SK-N-SH treated with all-trans-retinoic acid at 6 μM for 48 hours (cell line): ENCODE data around the gene KIF21B.

Source experiments
- ATAC-seq: fragments of 200-7000 bp; cut with Tn5 transposase; 3 replicates; pipeline ENCODE4 v1.9.1; 2020; ENCODE audit warnings: mild to moderate bottlenecking, moderate library complexity
- ARNTL ChIP-seq: fragments of 450-650 bp; formaldehyde crosslinking; IDR thresholded peaks from 2 replicates; pipeline ENCODE4 v1.5.0; 2020; ENCODE audit warnings: low read depth, mild to moderate bottlenecking, moderate library complexity, borderline replicate concordance
- BACH2 ChIP-seq: fragments of 250-450 bp; sonication (Bioruptor Pico); IDR thresholded peaks from 2 replicates; pipeline ENCODE4 v1.9.0; 2021; ENCODE audit warnings: mild to moderate bottlenecking, borderline replicate concordance
- CSDC2 ChIP-seq: fragments of 250-450 bp; sonication (Bioruptor Pico); IDR thresholded peaks from 2 replicates; pipeline ENCODE4 v1.5.0; 2020; ENCODE audit warnings: mild to moderate bottlenecking, moderate library complexity
- CSRNP3 ChIP-seq: fragments of 250-450 bp; sonication (Bioruptor Pico); IDR thresholded peaks from 2 replicates; pipeline ENCODE4 v1.5.1; 2021; ENCODE audit warnings: mild to moderate bottlenecking, moderate library complexity
- ESRRG ChIP-seq: fragments of 250-450 bp; sonication (Bioruptor Pico); IDR thresholded peaks from 2 replicates; pipeline ENCODE4 v1.6.1; 2021; ENCODE audit warnings: mild to moderate bottlenecking
- GLIS3 ChIP-seq: fragments of 250-450 bp; sonication (Bioruptor Pico); IDR thresholded peaks from 2 replicates; pipeline ENCODE4 v1.5.0; 2020; ENCODE audit warnings: mild to moderate bottlenecking, moderate library complexity
- OSR1 ChIP-seq: fragments of 250-450 bp; sonication (Bioruptor Pico); IDR thresholded peaks from 2 replicates; pipeline ENCODE4 v1.8.0; 2022; ENCODE audit warnings: moderate library complexity, mild to moderate bottlenecking, inconsistent platforms
- PATZ1 ChIP-seq: fragments of 250-450 bp; sonication (Bioruptor Pico); IDR thresholded peaks from 2 replicates; pipeline ENCODE4 v1.8.0; 2020; ENCODE audit warnings: mild to moderate bottlenecking, moderate library complexity, borderline replicate concordance
- PPARA ChIP-seq: fragments of 250-450 bp; sonication (Bioruptor Pico); IDR thresholded peaks from 2 replicates; pipeline ENCODE4 v1.5.0; 2020; ENCODE audit warnings: mild to moderate bottlenecking, borderline replicate concordance
- RARB ChIP-seq: fragments of 250-450 bp; sonication (Bioruptor Pico); IDR thresholded peaks from 2 replicates; pipeline ENCODE4 v1.8.0; 2021; ENCODE audit warnings: mild to moderate bottlenecking, moderate library complexity
- TCF4 ChIP-seq: fragments of 250-450 bp; sonication (Bioruptor Pico); IDR thresholded peaks from 2 replicates; pipeline ENCODE4 v1.8.0; 2021; ENCODE audit warnings: mild to moderate bottlenecking, moderate library complexity, borderline replicate concordance
- TOX ChIP-seq: fragments of 250-450 bp; sonication (Bioruptor Pico); IDR thresholded peaks from 2 replicates; pipeline ENCODE4 v1.8.0; 2021; ENCODE audit warnings: mild to moderate bottlenecking, moderate library complexity, borderline replicate concordance
- TSHZ2 ChIP-seq: fragments of 250-450 bp; sonication (Bioruptor Pico); IDR thresholded peaks from 2 replicates; pipeline ENCODE4 v1.5.0; 2020; ENCODE audit warnings: mild to moderate bottlenecking, moderate library complexity
- ZC3H10 ChIP-seq: fragments of 250-450 bp; sonication (Bioruptor Pico); IDR thresholded peaks from 2 replicates; pipeline ENCODE4 v1.5.1; 2021; ENCODE audit warnings: mild to moderate bottlenecking, moderate library complexity
- ZFP3 ChIP-seq: fragments of 250-450 bp; sonication (Bioruptor Pico); IDR thresholded peaks from 2 replicates; pipeline ENCODE4 v1.5.0; 2020; ENCODE audit warnings: mild to moderate bottlenecking, moderate library complexity
- ZFP30 ChIP-seq: fragments of 450-650 bp; formaldehyde crosslinking; IDR thresholded peaks from 2 replicates; pipeline ENCODE4 v1.5.0; 2022; ENCODE audit warnings: mild to moderate bottlenecking, moderate library complexity
- ZNF565 ChIP-seq: fragments of 450-650 bp; formaldehyde crosslinking; conservative IDR thresholded peaks from 2 replicates; pipeline ENCODE4 v1.5.0; 2020; ENCODE audit warnings: low read depth, mild to moderate bottlenecking, moderate library complexity
- ZNF70 ChIP-seq: fragments of 450-650 bp; formaldehyde crosslinking; IDR thresholded peaks from 2 replicates; pipeline ENCODE4 v1.5.0; 2020; ENCODE audit warnings: mild to moderate bottlenecking, moderate library complexity
- ZNF8 ChIP-seq: fragments of 450-650 bp; formaldehyde crosslinking; IDR thresholded peaks from 2 replicates; pipeline ENCODE4 v1.5.0; 2020; ENCODE audit warnings: mild to moderate bottlenecking, moderate library complexity
- TF ChIP-seq, protein P1 (sequence below): fragments of 250-450 bp; sonication (Bioruptor Pico); IDR thresholded peaks from 2 replicates; pipeline ENCODE4 v1.5.1; 2020; ENCODE audit warnings: low read depth, mild to moderate bottlenecking, moderate library complexity

Gene KIF21B

DNA sequence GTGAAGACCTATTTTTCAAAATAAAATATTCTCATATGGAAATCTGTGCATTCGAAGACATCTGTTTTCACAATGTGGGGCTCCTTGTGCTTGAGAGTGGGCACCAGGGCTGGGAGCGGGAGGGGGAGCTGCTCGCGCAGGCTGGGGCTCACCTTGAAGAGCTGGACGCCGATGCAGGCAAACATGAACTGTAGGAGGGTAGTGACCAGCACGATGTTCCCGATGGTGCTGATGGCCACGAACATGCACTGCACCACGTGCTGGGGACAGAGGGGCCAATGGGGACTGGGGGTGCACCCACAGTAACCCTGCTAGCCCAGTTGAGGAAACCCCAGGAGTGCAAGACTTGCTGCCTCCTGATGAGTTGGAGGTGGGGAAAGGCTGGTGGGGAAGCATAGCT lies 42.2 kb upstream of the KIF21B start:
- ATAC-seq, result no peak

DNA sequence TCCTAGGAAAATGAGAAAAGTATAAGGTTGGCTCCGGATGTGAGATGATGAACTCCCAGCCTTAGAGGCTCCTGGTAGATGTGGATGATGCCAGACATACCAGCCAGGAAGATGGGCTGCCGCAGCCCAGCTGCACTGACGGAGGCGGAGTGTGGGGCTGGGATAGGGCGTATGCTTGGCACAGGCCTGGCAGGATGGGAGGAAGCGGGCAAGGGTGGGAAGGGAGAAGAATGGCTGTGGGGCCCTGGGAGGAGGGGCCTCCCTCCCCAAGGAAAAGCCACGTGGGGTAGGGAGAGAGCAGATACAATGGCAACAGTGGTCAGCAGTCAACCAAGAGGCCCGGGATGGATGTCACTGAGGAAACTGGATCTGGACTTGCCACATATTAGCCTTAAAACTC lies 41.3 kb upstream of the KIF21B start:
- ATAC-seq, result no peak

More for the DNA sequence above, 42.2 kb upstream of the KIF21B start:
- TF ChIP-seq RARB (CRISPR knock-in tag) (no peak), ZNF70 (CRISPR knock-in tag) (no peak), ZC3H10 (no peak), ARNTL (CRISPR knock-in tag) (no peak)
- TF ChIP-seq, protein P1, sequence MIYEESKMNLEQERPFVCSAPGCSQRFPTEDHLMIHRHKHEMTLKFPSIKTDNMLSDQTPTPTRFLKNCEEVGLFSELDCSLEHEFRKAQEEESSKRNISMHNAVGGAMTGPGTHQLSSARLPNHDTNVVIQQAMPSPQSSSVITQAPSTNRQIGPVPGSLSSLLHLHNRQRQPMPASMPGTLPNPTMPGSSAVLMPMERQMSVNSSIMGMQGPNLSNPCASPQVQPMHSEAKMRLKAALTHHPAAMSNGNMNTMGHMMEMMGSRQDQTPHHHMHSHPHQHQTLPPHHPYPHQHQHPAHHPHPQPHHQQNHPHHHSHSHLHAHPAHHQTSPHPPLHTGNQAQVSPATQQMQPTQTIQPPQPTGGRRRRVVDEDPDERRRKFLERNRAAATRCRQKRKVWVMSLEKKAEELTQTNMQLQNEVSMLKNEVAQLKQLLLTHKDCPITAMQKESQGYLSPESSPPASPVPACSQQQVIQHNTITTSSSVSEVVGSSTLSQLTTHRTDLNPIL (CRISPR knock-in tag), result no peak

DNA sequence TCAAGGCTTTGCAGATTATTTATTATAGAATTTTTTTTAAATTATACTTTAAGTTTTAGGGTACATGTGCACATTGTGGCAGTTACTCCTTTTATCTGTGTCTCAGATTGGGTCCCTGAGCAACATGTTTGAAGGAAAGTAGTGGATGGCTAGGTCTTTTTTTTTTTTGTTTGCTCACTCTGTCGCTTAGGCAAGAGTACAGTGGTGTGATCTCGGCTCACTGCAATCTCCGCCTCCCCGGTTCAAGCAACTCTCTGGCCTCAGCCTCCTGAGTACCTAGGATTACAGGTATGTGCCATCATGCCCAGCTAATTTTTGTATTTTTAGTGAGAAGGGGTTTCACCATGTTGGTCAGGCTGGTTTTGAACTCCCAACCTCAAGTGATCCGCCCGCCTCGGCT lies 39.6 kb upstream of the KIF21B start:
- no peak for TF ChIP-seq PPARA (CRISPR knock-in tag)
- TF ChIP-seq, protein P1 (CRISPR knock-in tag), result no peak
- TF ChIP-seq OSR1 (CRISPR knock-in tag), result no peak
- no peak for TF ChIP-seq GLIS3
- no peak for TF ChIP-seq ZNF70 (CRISPR knock-in tag)
- no peak for TF ChIP-seq ZFP3 (CRISPR knock-in tag)
- TF ChIP-seq ZFP30, result no peak
- no peak for TF ChIP-seq ZNF565
- no peak for TF ChIP-seq ESRRG (CRISPR knock-in tag)
- TF ChIP-seq ZNF8 (CRISPR knock-in tag), result no peak
- no peak for TF ChIP-seq PATZ1 (CRISPR knock-in tag)
- no peak for TF ChIP-seq TOX (CRISPR knock-in tag)
- TF ChIP-seq, all 23 proteins: peak for 0
- ATAC-seq, result no peak

More for the DNA sequence above, 41.3 kb upstream of the KIF21B start:
- TF ChIP-seq TSHZ2 (CRISPR knock-in tag) (no peak), CSDC2 (CRISPR knock-in tag) (no peak), ZC3H10 (no peak), ZNF70 (CRISPR knock-in tag) (no peak), PATZ1 (CRISPR knock-in tag) (no peak), ZNF565 (no peak), ZFP30 (no peak), BACH2 (no peak), RARB (CRISPR knock-in tag) (no peak), GLIS3 (no peak), TCF4 (no peak)

DNA sequence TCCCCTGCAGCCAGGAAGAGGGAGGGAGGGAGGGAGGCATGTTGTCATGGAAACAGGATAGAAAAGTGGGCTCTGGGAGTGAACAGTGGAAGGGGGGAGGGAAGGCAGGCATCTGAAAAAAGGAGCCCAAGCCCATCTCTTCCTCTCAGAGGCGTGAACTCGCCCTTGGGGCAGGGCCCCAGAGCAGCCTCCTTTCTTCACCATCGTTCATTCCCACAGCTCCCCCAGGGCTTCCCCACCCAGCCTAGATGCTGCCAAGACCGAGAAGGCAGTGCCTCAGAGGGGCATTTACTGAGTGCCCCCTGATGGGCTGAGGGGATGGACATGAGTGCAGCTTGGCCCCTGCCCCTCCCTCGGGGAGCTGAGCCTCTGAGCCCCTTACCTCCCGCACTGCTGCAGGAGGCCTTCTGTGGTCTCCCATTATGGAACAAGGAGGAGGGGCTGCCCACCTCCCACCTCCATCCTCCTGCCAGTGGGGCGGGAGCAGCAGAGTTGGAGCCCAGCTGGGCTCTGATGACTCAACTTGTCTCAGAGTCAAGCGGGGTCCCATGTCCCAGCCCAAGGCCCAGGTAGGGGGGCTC lies 39.1 kb upstream of the KIF21B start:
- ATAC-seq, result no peak
- TF ChIP-seq ZC3H10 (no peak), BACH2 (no peak), PATZ1 (CRISPR knock-in tag) (no peak), CSRNP3 (CRISPR knock-in tag) (no peak), TCF4 (no peak), CSDC2 (CRISPR knock-in tag) (no peak), PPARA (CRISPR knock-in tag) (no peak), GLIS3 (no peak), ZFP3 (CRISPR knock-in tag) (no peak), ZFP30 (no peak), ZNF8 (CRISPR knock-in tag) (no peak), ESRRG (CRISPR knock-in tag) (no peak), ZNF565 (no peak)
- TF ChIP-seq, protein P1 (CRISPR knock-in tag), result no peak
